ENCODE data around the gene MED25.
"Not testable (repeated sequence)": the region's sequence is repeated elsewhere in the genome, so short reads cannot be mapped to it uniquely, and the experiment has no call there.

The MED25 gene

GRCh38 chr19:49816590-49816989 lies 1.5 kb upstream of the MED25 start:
- Histone ChIP-seq H3K4me3 (ENCODE audit: low read length, poor library complexity, severe bottlenecking) (no peak overlapping the region), H3F3A (ENCODE audit: low read depth) (no peaks in the 10 kb centered on the region), H3K4me1 (ENCODE audit: insufficient read depth, low read length, poor library complexity, severe bottlenecking) (peaks cover 27% of the 10 kb centered on the region), H3K27me3 (ENCODE audit: insufficient read depth, low read length, poor library complexity, severe bottlenecking) (no peaks in the 10 kb centered on the region), H3K36me3 (ENCODE audit: insufficient read depth, low read length) (no peaks in the 10 kb centered on the region), H3K79me2 (ENCODE audit: insufficient read depth, low read length) (peaks cover 28% of the 10 kb centered on the region), H4K20me1 (ENCODE audit: insufficient read depth, low read length, poor library complexity, severe bottlenecking) (peaks cover 9% of the 10 kb centered on the region), H3K9me3 (ENCODE audit: insufficient read depth, low read depth, low read length) (no peaks in the 10 kb centered on the region), H3K9me2 (replicated peaks; ENCODE audit: low read depth, low read length) (no peaks in the 10 kb centered on the region), H2AFZ (ENCODE audit: low read length) (no peak overlapping the region), H3K9ac (ENCODE audit: low read depth, low read length, poor library complexity, severe bottlenecking) (no peak overlapping the region), H3K4me2 (ENCODE audit: low read depth, low read length, poor library complexity, severe bottlenecking) (no peak overlapping the region)
- TF ChIP-seq EZH2phosphoT487 (IDR thresholded peaks at IDR 0.05; ENCODE audit: borderline replicate concordance) (no peak), CTCF (conservative IDR thresholded peaks at IDR 0.05; ENCODE audit: low read length) (no peak)

GRCh38 chr19:49818649-49819370 lies 721 bp downstream of the MED25 start:
- Histone ChIP-seq H3K4me1 (ENCODE audit: insufficient read depth, low read length, poor library complexity, severe bottlenecking) (peaks cover 18% of the 10 kb centered on the region), H3K9me2 (replicated peaks; ENCODE audit: low read depth, low read length) (no peaks in the 10 kb centered on the region), H3K79me2 (ENCODE audit: insufficient read depth, low read length) (peaks cover 34% of the 10 kb centered on the region), H3K9ac (ENCODE audit: low read depth, low read length, poor library complexity, severe bottlenecking) (peak overlapping the region; percentile 89), H3K36me3 (ENCODE audit: insufficient read depth, low read length) (no peaks in the 10 kb centered on the region), H3K4me2 (ENCODE audit: low read depth, low read length, poor library complexity, severe bottlenecking) (peak overlapping the region; percentile 85), H3K9me3 (ENCODE audit: insufficient read depth, low read depth, low read length) (no peaks in the 10 kb centered on the region), H3K4me3 (ENCODE audit: low read length, poor library complexity, severe bottlenecking) (peak overlapping the region; percentile 92), H3K27me3 (ENCODE audit: insufficient read depth, low read length, poor library complexity, severe bottlenecking) (no peaks in the 10 kb centered on the region), H2AFZ (ENCODE audit: low read length) (peak overlapping the region; percentile 98), H3F3A (ENCODE audit: low read depth) (no peaks in the 10 kb centered on the region), H4K20me1 (ENCODE audit: insufficient read depth, low read length, poor library complexity, severe bottlenecking) (peaks cover 9% of the 10 kb centered on the region)
- TF ChIP-seq CTCF (conservative IDR thresholded peaks at IDR 0.05; ENCODE audit: low read length) (no peak), EZH2phosphoT487 (IDR thresholded peaks at IDR 0.05; ENCODE audit: borderline replicate concordance) (no peak)

GRCh38 chr19:49819452-49820115 lies 1.5 kb downstream of the MED25 start:
- H3K36me3 ChIP-seq (ENCODE audit: insufficient read depth, low read length); H3K27me3 ChIP-seq (ENCODE audit: insufficient read depth, low read length, poor library complexity, severe bottlenecking); H4K20me1 ChIP-seq (ENCODE audit: insufficient read depth, low read length, poor library complexity, severe bottlenecking); H3K9me2 ChIP-seq (replicated peaks; ENCODE audit: low read depth, low read length); H3K9me3 ChIP-seq (ENCODE audit: insufficient read depth, low read depth, low read length); H3F3A ChIP-seq (ENCODE audit: low read depth); H2AFZ ChIP-seq (ENCODE audit: low read length): not testable (repeated sequence)
- Histone ChIP-seq H3K4me3 (ENCODE audit: low read length, poor library complexity, severe bottlenecking) (peak overlapping the region; percentile 92), H3K79me2 (ENCODE audit: insufficient read depth, low read length) (peaks cover 34% of the 10 kb centered on the region), H3K9ac (ENCODE audit: low read depth, low read length, poor library complexity, severe bottlenecking) (peak overlapping the region; percentile 89), H3K4me2 (ENCODE audit: low read depth, low read length, poor library complexity, severe bottlenecking) (peak overlapping the region; percentile 85), H3K4me1 (ENCODE audit: insufficient read depth, low read length, poor library complexity, severe bottlenecking) (peaks cover 18% of the 10 kb centered on the region)

Measured in Loucy (cell line).